Loucy (cell line): ENCODE measurements around the gene DLGAP1.

Source experiments
- CTCF ChIP-seq: fragments of 200-600 bp; sonication (generic); conservative IDR thresholded peaks from 2 replicates; pipeline ENCODE4 v1.5.1; 2014; ENCODE audit warnings: mild to moderate bottlenecking, antibody characterized with exemption, low read length
- EZH2phosphoT487 ChIP-seq: fragments of 200-600 bp; IDR thresholded peaks from 2 replicates; pipeline ENCODE4 v1.6.1; 2018; ENCODE audit warnings: antibody characterized with exemption, mild to moderate bottlenecking, moderate library complexity, borderline replicate concordance

- TF ChIP-seq CTCF (no peak), EZH2phosphoT487 (no peak)
Measured at GRCh38 chr18:4450065-4450658, 4.9 kb downstream of the DLGAP1 start.
